K562 (cell line): ENCODE measurements around the gene TBC1D1. TPM values are rescaled to one million over a fixed set of nuclear protein-coding genes. Genes with fewer than 3 reads are reported as not detected.

Experiments
- CEBPB ChIP-seq: fragments of 450-650 bp; IDR thresholded peaks from 2 replicates; pipeline ENCODE4 v1.6.1; 2016; ENCODE audit warnings: missing genetic modification characterization, missing compliant biosample characterization
- DIDO1 ChIP-seq: fragments of 450-650 bp; IDR thresholded peaks from 2 replicates; pipeline ENCODE4 v1.6.1; 2016; ENCODE audit warnings: low read depth, missing biosample characterization, missing genetic modification characterization
- FOXJ2 ChIP-seq: fragments of 200-800 bp; sonication (Bioruptor generic); IDR thresholded peaks from 2 replicates; pipeline ENCODE4 v1.6.1; 2016; ENCODE audit warnings: missing genetic modification characterization, missing compliant biosample characterization
- HNRNPL ChIP-seq: fragments of 200-400 bp; formaldehyde crosslinking; IDR thresholded peaks from 2 replicates; pipeline ENCODE4 v1.6.1; 2017; ENCODE audit warnings: low read depth, mild to moderate bottlenecking, low read length
- KDM5B ChIP-seq: fragments of 200-600 bp; sonication (generic); IDR thresholded peaks from 2 replicates; pipeline ENCODE4 v1.6.1; 2012; ENCODE audit warnings: low read depth, mild to moderate bottlenecking, moderate library complexity, low read length, control low read depth, inconsistent platforms; ENCODE audit not compliant: insufficient replicate concordance
- MEF2D ChIP-seq: conservative IDR thresholded peaks from 2 replicates; pipeline ENCODE4 v1.6.1; 2016; ENCODE audit warnings: low read depth, missing genetic modification characterization, missing compliant biosample characterization
- PHF8 ChIP-seq: fragments of 200-600 bp; sonication (generic); IDR thresholded peaks from 2 replicates; pipeline ENCODE4 v1.6.1; 2012; ENCODE audit warnings: mixed run types, mild to moderate bottlenecking, inconsistent platforms, low read length, moderate library complexity, borderline replicate concordance
- ZNF12 ChIP-seq: sonication (generic); formaldehyde crosslinking; IDR thresholded peaks from 2 replicates; pipeline ENCODE4 v1.4.0; 2020; ENCODE audit warnings: mild to moderate bottlenecking, missing genetic modification reagents
- ZNF282 ChIP-seq: sonication (generic); formaldehyde crosslinking; IDR thresholded peaks from 2 replicates; pipeline ENCODE4 v1.8.1; 2023; ENCODE audit warnings: missing genetic modification reagents
- ZNF444 ChIP-seq: fragments of 250-450 bp; sonication (Bioruptor Pico); IDR thresholded peaks from 2 replicates; pipeline ENCODE4 v1.4.0; 2020; ENCODE audit warnings: mild to moderate bottlenecking, moderate library complexity
- polyA plus RNA-seq, 8 experiments: library from polyadenylated mRNA; depleted of rRNA in 4 of 8; stranded (reverse) in 5 of 8; unstranded in 3 of 8; fragments of >200 nt; fragmentation: Nextera tagmentation in 2 of 8; fragmentation: Illumina TruSeq in 1 of 8; extraction: Ambion mirVana in 2 of 8; extraction: Trizol in 1 of 8; gene quantifications; 2 replicates each; pipeline versions ENCODE4 v1.2.1 to v1.2.3, GENCODE V29; 2011 to 2014; ENCODE audit warnings: inconsistent platforms in 1 of 8, missing spikeins in 1 of 8
- total RNA-seq, 7 experiments: library from RNA; depleted of rRNA in 6 of 7; stranded (reverse); fragments of >200 nt in 6 of 7; fragmentation: Illumina TruSeq in 2 of 7; extraction: Trizol in 2 of 7; gene quantifications; 2 replicates each; pipeline versions ENCODE4 v1.2.1 to v1.2.3, GENCODE V29; 2011 to 2021; ENCODE audit warnings: low replicate concordance in 1 of 7
- TF ChIP-seq, protein P1 (sequence below), 2 experiments: IDR thresholded peaks; 2 replicates each; pipeline ENCODE4 v1.6.1; 2011; ENCODE audit warnings: borderline replicate concordance in 1 of 2, control low read depth in 1 of 2, low read depth in 1 of 2, low read length in 1 of 2, mild to moderate bottlenecking in 1 of 2, mixed read lengths in 1 of 2, moderate library complexity in 1 of 2; ENCODE audit not compliant: insufficient read depth in 1 of 2, insufficient read length in 1 of 2, poor library complexity in 1 of 2, severe bottlenecking in 1 of 2; ENCODE audit errors: extremely low read depth in 1 of 2
- TF ChIP-seq, protein P2 (sequence below): sonication (generic); formaldehyde crosslinking; IDR thresholded peaks from 2 replicates; pipeline ENCODE4 v1.8.0; 2022; ENCODE audit warnings: missing genetic modification reagents, mild to moderate bottlenecking, moderate library complexity, borderline replicate concordance
- TF ChIP-seq, protein P3 (sequence below), 2 experiments: fragments of 450-650 bp; IDR thresholded peaks; 2 replicates each; pipeline ENCODE4 v1.6.1; 2016

Gene TBC1D1
- total and polyA plus RNA-seq, 9 of the 15 experiments (the other 6 are each of a cell fraction or from before 2014, with no cell fraction given), result 0.59 to 14.2 (median 8.8) TPM

DNA sequence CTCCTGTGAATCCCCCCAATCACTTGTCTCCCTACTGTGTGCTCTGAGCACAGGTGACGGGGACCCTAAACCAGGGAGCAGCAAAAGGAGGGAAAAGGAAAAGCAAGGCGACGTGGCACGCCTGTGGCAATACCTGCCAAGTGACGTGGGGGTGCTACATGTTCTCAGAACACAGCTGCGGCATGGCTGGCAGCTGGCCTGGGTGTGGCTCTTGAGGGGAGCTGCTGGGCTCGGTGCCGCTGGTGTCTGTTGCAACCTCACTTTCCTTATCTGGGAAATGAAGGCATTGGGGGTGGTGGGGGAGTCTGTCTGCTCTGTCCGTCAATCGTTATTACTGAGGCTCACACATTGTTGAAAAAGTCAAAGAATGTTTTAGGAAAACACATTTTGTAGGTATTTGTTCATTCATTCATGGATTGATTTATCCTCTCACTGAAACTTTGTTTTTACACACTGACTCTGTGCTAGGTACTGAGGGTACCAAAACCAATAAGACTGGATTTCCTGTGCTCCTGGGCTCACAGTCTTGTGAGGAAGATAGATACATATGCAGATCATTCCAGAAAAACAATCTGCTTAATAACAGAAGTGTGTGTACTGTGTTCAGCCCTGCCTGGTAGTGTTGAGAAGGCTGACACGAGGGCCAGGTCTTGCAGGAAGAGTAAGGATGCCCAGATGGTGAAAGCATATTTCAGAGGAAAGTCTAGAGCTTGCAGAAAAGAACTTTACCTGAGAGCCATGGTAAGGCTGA is 286.9 kb downstream of the TBC1D1 start (continued):
- TF ChIP-seq, protein P1, sequence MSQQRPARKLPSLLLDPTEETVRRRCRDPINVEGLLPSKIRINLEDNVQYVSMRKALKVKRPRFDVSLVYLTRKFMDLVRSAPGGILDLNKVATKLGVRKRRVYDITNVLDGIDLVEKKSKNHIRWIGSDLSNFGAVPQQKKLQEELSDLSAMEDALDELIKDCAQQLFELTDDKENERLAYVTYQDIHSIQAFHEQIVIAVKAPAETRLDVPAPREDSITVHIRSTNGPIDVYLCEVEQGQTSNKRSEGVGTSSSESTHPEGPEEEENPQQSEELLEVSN (IDR thresholded peaks at IDR 0.05; ENCODE audit: borderline replicate concordance in 1 of 2, extremely low read depth in 1 of 2, insufficient read depth in 1 of 2, insufficient read length in 1 of 2, low read depth in 1 of 2, low read length in 1 of 2, poor library complexity in 1 of 2, severe bottlenecking in 1 of 2), result no peak
- TF ChIP-seq, protein P2, sequence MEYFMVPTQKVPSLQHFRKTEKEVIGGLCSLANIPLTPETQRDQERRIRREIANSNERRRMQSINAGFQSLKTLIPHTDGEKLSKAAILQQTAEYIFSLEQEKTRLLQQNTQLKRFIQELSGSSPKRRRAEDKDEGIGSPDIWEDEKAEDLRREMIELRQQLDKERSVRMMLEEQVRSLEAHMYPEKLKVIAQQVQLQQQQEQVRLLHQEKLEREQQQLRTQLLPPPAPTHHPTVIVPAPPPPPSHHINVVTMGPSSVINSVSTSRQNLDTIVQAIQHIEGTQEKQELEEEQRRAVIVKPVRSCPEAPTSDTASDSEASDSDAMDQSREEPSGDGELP (CRISPR knock-in tag), result peak; percentile 90
- TF ChIP-seq CEBPB, result peak; percentile 90
- TF ChIP-seq MEF2D (tag), result no peak
- TF ChIP-seq FOXJ2 (tag), result no peak
- TF ChIP-seq DIDO1 (tag), result no peak
- no peak for TF ChIP-seq KDM5B
- TF ChIP-seq ZNF282 (CRISPR knock-in tag), result no peak
- TF ChIP-seq ZNF444 (CRISPR knock-in tag), result no peak
- TF ChIP-seq PHF8, result no peak
- no peak for TF ChIP-seq ZNF12
- TF ChIP-seq, protein P3, sequence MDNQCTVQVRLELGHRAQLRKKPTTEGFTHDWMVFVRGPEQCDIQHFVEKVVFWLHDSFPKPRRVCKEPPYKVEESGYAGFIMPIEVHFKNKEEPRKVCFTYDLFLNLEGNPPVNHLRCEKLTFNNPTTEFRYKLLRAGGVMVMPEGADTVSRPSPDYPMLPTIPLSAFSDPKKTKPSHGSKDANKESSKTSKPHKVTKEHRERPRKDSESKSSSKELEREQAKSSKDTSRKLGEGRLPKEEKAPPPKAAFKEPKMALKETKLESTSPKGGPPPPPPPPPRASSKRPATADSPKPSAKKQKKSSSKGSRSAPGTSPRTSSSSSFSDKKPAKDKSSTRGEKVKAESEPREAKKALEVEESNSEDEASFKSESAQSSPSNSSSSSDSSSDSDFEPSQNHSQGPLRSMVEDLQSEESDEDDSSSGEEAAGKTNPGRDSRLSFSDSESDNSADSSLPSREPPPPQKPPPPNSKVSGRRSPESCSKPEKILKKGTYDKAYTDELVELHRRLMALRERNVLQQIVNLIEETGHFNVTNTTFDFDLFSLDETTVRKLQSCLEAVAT (IDR thresholded peaks at IDR 0.05), result no peak
- TF ChIP-seq HNRNPL, result no peak
